ENCODE data around the gene NFKBIB.
"Not testable (repeated sequence)": the region's sequence is repeated elsewhere in the genome, so short reads cannot be mapped to it uniquely, and the experiment has no call there.

NFKBIB gene, protein sequence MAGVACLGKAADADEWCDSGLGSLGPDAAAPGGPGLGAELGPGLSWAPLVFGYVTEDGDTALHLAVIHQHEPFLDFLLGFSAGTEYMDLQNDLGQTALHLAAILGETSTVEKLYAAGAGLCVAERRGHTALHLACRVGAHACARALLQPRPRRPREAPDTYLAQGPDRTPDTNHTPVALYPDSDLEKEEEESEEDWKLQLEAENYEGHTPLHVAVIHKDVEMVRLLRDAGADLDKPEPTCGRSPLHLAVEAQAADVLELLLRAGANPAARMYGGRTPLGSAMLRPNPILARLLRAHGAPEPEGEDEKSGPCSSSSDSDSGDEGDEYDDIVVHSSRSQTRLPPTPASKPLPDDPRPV

DNA sequence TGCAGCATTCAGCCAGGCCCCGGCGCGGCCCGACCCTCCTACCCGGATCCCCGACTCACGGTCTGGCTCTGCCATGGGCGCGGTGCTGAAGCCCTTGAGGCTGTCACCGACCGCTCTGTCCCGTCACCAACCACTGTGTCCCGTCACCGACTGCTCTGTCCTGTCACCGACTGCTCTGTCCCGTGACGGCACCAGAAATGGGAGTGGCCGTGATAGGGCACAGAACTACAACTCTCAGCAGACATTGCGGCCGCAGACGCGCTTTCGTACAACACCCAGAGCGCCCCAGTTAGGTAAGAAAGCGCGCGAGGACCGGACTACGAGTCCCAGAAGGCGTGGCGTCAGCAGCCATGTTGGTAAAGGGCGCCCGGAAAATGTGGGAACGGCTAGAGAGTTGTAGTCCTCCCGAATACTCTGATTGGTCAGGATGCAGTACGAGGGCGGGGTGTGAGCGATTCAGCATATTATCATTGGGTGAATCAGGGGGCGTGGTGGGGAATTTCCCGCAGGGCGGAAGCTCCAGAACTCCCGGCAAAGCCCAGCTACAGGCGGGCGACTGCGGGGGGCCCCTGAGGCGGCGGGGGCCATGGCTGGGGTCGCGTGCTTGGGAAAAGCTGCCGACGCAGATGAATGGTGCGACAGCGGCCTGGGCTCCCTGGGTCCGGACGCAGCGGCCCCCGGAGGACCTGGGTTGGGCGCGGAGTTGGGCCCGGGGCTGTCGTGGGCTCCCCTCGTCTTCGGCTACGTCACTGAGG is at the start of gene NFKBIB, which contains the start of gene SIRT2:
Gene NFKBIB (plus strand): TSS at position 523 of the 755 bp plus-strand sequence. CDS start 64 bp downstream, at position 587.
Gene SIRT2 (minus strand): TSS at position 172 of the 755 bp plus-strand sequence. CDS start 97 bp downstream, at position 75.
- peak; percentile 99 for DNase-seq (ENCODE audit: low read depth in 2 of 2)

- peak; percentile 100 for DNase-seq (ENCODE audit: low read depth in 2 of 2)
These were observed 49.3 kb upstream of the NFKBIB start for GRCh38 chr19:38850436-38850975.

GRCh38 chr19:38850976-38851621 is 48.7 kb upstream of the NFKBIB start:
- no peak for DNase-seq (ENCODE audit: low read depth in 2 of 2)

- DNase-seq (ENCODE audit: low read depth in 2 of 2), result peak; percentile 78 to 82
These were observed 48.0 kb upstream of the NFKBIB start for GRCh38 chr19:38851622-38852230.

GRCh38 chr19:38852231-38853044 is 47.3 kb upstream of the NFKBIB start:
- DNase-seq (ENCODE audit: low read depth in 2 of 2), result no peak

- DNase-seq (ENCODE audit: low read depth in 2 of 2), result no peak
These were observed 46.6 kb upstream of the NFKBIB start for GRCh38 chr19:38853214-38853613.

GRCh38 chr19:38854961-38855360 is 44.8 kb upstream of the NFKBIB start:
- not testable (repeated sequence) for DNase-seq (ENCODE audit: low read depth in 2 of 2)

DNA sequence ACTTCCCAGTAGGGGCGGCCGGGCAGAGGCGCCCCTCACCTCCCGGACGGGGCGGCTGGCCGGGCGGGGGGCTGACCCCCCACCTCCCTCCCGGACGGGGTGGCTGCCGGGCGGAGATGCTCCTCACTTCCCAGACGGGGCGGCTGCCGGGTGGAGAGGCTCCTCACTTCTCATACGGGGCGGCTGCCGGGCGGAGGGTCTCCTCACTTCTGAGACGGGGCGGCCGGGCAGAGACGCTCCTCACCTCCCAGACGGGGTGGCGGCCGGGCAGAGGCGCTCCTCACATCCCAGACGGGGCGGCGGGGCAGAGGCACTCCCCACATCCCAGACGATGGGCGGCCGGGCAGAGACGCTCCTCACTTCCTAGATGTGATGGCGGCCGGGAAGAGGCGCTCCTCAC is 44.0 kb upstream of the NFKBIB start:
- DNase-seq (ENCODE audit: low read depth in 2 of 2), result not testable (repeated sequence)

DNA sequence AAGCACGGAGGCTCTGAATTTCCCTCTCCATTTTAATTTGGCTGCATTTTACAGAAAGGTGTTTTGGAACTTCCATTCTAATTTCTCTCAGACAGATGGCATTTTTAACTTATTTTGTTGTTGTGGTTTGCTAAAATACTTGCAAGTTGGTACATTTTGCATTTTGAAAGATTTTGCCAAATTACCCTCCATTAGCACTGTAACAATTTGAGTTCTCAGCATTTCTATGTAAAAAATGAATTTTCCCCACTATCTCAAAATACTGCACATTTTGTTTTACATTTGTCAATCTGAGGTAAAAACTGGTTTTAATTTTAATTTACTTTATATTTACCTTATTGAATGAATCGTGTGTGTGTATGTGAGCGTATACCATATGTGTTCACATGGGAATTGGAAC is 43.0 kb upstream of the NFKBIB start:
- DNase-seq (ENCODE audit: low read depth in 2 of 2), result no peak

DNA sequence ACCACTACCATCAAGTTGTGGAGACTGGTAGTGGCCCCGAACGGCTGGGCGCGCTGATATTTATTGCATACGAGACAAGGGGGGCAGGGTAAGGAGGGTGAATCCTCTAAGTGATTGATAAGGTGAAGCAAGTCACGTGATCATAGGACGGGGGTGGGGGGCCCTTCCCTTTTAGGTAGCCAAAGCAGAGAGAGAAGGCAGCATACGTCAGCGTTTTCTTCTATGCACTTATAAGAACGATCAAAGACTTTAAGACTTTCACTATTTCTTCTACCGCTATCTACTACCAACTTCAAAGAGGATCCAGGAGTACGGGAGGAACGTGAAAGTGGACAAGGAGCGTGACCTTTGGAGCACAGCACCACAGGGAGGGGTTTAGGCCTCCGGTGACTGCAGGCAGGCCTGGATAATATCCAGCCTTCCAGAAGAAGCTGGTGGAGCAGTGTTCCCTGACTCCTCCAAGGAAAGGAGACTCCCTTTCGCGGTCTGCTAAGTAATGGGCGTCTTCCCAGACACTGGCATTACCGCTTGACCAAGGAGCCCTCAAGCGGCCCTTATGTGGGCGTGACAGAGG is 40.1 kb upstream of the NFKBIB start:
- not testable (repeated sequence) for DNase-seq (ENCODE audit: low read depth in 2 of 2)

- DNase-seq (ENCODE audit: low read depth in 2 of 2), result no peak
These were observed 38.4 kb upstream of the NFKBIB start for GRCh38 chr19:38861368-38861767.

DNA sequence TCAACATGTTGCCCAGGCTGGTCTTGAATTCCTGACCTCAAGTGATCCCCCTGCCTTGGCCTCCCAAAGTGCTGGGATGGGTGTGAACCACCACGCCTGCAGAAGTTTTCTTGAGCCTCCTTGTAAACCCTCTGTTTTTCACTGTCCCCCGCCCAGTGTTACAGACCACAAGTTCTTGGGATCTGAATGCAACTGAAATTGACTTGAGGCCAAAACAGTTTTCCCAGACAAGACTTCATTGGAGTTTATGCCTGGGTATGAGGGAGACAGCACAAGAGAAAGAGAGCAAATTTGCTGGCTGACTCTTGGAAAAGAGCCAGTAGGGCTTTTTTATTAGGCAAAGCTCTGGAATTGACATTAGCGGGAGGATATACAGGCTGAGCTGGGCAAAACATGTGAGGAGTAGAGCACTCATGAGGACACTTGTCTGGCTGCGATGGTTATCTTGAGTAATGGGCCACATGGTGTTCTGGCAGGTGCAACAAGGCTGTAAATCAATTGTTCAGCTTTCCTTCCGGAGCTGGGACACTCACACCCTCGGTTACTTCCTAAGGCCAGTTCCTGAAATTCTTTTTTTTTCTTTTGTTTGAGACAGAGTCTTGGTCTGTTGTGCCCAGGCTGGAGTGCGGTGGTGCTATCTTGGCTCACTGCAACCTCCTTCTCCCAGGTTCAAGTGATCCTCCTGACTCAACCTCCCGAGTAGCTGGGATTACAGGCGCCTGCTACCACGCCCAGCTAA is 37.3 kb upstream of the NFKBIB start:
- no peak for DNase-seq (ENCODE audit: low read depth in 2 of 2)

DNA sequence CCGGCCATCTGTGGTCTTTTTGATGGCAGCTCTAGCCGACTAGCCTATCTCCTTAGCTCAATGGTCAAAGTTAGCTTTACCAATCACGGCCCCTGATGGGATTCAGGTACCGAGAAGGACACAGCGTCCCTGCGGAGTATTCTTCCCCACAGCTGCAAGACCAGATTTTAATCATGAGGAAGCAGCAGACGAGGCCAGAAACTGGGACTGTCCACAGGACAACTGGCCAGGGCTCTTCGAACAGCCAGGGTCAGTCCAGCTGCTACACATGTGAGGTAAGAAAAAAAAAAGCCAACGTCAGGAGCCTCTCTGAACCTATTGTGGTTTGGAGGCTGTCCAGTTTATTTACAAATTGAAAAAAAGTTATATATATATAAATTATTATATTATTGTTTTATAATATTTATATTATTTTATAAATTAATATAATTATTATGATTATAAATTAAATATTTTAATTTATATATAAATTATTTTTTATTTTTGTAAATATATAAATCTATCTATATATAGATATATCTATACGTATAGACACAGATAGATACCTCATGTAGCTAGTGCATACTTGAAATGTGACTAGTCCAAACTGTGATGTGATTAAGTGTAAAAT is 32.5 kb upstream of the NFKBIB start:
- DNase-seq (ENCODE audit: low read depth in 2 of 2), result no peak

DNA sequence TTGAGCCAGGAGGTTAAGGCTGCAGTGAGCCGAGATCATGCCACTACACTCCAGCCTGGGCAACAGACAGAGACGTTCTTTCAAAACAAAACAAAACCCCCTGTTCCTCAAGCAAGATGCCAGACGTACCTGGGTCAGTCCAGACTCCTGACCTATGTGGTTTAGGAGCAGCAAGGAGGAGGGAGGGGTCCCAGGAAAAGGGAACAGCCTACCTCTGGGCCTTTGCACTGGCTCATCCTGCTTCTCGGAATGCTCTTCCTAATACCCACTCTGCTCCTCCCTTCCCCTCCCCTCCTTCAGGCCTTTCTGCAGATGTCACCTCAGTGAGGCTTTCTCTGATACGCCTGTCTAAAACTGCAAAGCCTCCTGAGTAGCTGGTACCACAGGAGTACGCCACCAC is 31.2 kb upstream of the NFKBIB start:
- DNase-seq (ENCODE audit: low read depth in 2 of 2), result no peak

DNA sequence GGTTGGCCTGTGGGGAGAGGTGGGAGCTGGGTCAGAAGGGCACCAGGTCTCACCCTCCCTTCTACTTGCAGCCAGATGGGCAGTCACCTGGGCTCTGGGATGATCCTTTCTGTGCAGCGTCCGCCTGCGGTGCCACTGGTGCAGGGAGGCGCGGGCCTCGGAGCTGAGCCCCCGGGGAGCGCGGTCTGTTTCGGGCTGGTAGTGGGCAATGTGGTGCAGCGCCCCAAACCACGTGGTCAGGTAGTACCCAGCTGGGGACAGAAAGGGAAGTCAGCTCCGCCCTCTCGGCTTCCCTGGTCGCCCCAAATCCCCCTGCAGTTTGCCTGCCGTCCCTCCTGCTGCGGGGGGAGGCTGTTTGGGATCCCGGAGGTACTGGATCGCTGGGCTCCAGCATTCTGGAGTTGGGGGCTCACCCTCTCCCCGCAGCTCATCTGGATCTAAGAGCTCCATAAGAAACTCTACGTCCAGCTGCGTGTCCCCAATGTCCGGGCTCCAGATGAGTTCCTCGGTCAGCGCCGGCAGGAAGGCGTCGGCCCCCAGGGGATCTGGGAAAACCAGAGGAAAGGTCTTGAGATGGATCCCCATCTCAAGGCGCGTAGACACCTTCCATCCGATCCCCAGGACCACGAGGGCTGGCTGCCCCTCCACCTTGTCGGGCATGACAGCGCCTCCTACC is 30.5 kb upstream of the NFKBIB start:
- no peak for DNase-seq (ENCODE audit: low read depth in 2 of 2)

DNA sequence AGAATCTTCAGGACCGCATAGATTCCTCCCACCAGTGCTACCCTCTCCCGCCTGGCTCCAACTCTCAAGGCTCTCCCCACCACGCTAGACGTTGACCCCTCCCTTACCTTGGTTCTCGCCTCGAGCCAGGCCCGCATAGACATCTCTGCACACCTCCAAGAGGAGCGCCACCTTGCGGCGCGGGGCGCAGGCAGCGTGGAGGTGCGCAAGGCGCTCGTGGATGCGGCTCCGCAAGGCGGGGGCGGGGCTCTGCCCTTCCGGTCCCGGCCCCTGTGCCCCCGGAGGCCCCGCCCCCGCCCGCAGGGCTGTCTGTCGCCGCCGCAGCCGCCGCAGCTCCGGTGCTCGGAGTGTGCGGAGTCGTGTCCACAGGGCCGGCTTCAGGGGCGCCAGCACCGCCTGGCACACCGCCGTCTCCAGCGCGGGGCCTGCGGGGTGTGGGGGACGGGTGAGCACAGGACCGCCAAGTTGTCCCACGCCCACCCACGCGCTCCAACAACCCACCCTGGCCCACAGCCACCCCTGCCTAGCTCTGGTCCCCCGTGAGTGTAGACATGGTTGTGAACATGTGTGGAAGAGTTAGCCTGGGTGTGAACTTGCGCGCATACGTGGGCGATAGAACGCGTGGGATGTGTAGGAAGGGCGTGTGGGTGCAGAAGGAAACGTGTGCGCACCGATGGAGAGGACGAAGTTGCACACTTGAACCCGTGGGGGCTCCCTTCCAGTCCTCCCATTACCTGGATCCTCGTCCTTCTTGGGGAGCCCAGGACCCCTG is 29.7 kb upstream of the NFKBIB start:
- DNase-seq (ENCODE audit: low read depth in 2 of 2), result no peak

- no peak for DNase-seq (ENCODE audit: low read depth in 2 of 2)
These were observed 29.2 kb upstream of the NFKBIB start for GRCh38 chr19:38870612-38871011.

- DNase-seq (ENCODE audit: low read depth in 2 of 2), result not testable (repeated sequence)
These were observed 26.4 kb upstream of the NFKBIB start for GRCh38 chr19:38873400-38873799.

All from fibroblast of skin of left biceps (primary cell).